OCI-M2 (cell line): ENCODE data around the gene ADH1A.
"Not testable (repeated sequence)": the region's sequence is repeated elsewhere in the genome, so short reads cannot be mapped to it uniquely, and the experiment has no call there.

Source experiments
- DNase-seq: peaks from one replicate; lab custom pipeline; 2025; ENCODE audit not compliant: unreplicated experiment; lab: John Stamatoyannopoulos, UW

The ADH1A gene

DNA sequence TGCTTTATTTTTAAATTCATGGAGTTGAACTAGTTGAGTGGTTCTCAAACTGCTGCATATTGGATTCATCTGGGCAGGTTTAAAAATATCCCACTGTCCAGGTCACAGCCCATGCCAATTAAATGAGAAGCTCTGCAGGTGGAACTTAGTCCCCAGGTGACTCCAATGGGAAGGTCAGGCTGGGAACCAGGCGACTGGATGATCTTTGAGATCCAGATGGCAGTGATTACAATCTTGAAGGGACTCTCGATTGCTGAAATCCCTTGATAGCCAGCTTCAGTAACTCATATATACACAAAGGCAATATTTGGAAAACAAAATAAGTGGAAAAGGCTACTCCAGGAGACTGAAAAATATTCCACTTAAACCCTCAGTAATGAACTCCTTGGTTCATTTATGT lies 8.1 kb downstream of the ADH1A start:
- DNase-seq = no peak

- no peak for DNase-seq
These were observed 9.5 kb downstream of the ADH1A start for GRCh38 chr4:99281261-99281660.

DNA sequence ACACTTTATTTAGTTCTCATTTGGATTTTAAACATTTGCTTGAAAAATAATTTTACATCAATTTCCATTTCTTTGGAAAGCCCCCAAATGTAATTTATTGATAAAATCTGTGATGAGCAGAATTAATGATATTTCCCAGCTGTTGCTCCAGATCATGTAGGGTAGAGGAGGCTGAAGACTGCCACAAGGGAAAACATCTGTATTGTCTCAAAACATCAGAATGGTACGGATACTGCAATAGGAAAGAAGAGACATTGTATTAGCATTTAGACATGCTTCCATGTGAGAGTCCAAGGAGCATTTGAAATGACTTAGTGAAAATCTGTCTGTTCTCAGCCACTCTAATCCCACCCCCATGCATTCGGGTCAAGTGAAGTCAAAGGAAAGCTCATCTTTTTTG lies 14.4 kb downstream of the ADH1A start:
- DNase-seq = no peak

DNA sequence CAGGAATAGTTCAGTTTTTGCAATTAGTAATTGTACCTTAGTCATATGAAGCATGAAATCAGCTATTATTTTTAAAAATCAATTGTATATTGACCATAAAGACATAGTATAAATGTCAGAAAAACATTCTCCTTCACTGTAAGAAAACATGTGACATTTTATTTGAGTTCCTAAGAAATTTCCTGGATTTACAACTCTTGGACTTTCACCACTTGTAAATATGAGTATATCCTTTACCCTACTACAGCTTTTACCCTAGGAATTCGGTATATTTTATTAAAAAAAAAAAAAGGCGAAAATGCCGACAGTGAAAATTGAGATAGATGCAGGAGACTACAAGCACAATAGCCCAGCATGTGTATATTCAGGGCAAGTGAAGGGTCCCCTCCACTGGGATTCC lies 14.9 kb downstream of the ADH1A start:
- DNase-seq = no peak

GRCh38 chr4:99275050-99275449 lies 15.7 kb downstream of the ADH1A start:
- DNase-seq = no peak

DNA sequence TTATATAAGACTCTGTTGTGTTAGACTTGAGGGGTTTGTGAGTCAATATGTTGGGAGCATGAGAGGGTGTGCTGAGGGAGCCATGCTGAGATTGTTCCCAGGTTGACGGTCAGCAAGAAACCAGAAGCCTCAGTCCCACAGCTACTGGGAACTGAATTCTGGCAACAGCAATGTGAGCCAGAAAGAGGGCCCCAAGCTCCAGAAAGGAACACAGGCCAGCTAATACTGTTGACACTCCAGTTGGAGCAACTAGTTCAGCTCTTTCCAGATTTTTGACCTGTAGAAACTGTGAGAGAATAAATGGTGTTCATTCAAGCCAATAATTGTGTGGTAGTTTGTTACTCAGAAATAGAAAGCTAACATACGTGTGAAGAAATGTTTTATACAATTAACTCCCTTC lies 17.1 kb downstream of the ADH1A start:
- no peak for DNase-seq

GRCh38 chr4:99264927-99265326 lies 25.9 kb downstream of the ADH1A start:
- DNase-seq = no peak

DNA sequence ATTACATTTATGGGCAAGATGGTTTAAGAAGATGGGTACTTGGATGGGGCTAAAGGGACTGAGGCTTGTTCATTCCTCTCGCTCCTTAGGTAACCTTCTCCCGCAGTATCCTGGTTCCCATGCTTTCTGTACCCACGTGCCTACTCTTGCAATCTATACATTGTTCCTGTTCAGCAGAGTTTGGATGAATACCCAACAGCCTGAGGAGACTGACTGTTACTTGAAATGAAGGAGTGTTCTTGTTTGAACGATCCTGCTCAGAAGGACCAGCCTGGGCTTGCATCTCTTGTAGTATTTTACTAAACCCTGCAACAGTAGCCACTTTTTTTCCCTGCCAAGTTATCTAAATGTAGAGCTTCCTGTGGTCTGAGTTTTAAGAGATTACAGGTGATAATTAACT lies 38.0 kb downstream of the ADH1A start:
- DNase-seq = no peak

DNA sequence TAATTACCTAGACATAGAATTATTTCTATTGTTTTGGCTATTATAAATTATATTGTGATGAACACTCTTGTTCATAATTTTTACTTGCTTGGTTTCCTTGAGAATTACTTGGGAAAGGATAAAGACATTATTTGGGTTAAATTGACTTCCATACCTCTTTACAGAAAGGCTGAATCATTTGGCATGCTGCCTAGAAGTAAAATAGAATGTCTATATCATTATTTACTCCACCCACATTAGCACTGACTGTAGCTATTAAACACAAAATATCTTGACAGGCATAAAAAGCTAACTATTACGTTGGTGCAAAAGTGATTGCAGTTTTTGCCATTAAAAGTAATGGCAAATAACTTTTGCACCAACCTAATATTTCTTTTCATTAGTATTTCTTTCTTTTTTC lies 42.1 kb downstream of the ADH1A start:
- DNase-seq = no peak

GRCh38 chr4:99235955-99236354 lies 54.8 kb downstream of the ADH1A start:
- DNase-seq = no peak

- DNase-seq = no peak
These were observed 56.3 kb downstream of the ADH1A start for GRCh38 chr4:99234331-99235010.

- not testable (repeated sequence) for DNase-seq
These were observed 57.4 kb downstream of the ADH1A start for GRCh38 chr4:99233397-99233796.

GRCh38 chr4:99228706-99229105 lies 62.1 kb downstream of the ADH1A start:
- not testable (repeated sequence) for DNase-seq

GRCh38 chr4:99227646-99228045 lies 63.1 kb downstream of the ADH1A start:
- DNase-seq = not testable (repeated sequence)
